HG03342 (cell line): ENCODE data around the gene C3orf18.

ENCODE experiments used
- ATAC-seq: cut with Tn5 transposase; IDR thresholded peaks from one replicate; pipeline ENCODE4 v1.9.1; 2021; ENCODE audit warnings: mild to moderate bottlenecking, moderate library complexity; ENCODE audit not compliant: unreplicated experiment

C3orf18 gene

DNA sequence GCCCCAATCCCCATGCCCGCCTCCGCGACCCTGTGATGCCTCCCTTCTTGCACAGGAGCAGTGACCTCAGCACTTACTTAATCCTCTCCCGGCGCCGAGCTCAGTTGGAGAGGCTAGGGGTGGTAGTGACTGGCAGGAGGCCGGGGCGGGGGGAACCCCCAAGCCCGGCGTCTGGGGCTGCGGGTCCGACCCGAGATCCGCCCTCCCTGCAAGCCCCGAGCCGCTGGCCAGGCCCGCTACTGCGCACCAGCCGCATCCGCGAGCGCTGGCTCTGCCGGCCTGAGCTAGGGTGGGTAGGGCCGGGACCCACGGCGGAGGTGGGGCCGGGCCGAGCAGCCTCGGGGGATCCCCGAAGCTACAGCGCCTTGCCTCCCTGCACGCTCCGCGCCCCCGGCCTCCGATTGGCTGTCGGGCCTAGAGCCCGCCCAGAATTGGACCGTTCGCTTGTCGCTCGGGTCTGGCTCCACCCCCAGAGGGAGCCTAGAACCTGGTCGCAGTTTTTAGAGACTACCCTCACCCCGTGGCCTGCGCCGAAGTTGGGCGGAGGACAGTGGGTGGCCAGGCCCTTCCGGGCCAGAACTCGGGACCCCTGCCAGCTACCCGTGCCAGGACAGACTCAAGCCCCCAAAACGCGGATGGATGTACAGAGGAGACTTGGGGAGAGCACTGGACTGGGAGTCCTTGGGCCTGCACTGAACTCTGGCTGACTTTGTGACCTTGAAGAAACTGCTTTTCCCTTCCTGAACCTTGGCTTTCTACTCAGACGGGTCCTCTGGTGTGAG, at the start of gene C3orf18:
Gene C3orf18, minus strand, starts transcription at position 362 of the 782 bp plus-strand sequence. CDS start 2,048 bp downstream, outside the sequence.
- ATAC-seq: peak; percentile 80

DNA sequence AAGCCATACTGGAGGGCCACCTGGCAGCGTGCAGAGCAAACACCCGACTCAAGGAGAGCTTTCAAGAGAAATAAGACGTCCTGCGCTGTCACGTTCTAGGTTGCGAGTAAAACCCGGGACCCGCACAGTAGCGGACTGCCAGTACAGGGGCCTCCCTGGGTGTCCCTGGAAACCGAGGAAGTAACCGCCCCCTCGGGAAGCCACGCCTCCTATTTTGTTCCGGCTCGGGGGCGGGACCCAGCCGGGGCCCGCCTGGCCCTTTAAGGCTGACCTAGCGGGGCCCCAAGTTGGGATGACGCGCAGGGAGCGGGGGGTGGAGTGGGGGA, 49.2 kb upstream of the C3orf18 start:
- ATAC-seq: peak; percentile 63

GRCh38 chr3:50616003-50616769, 48.6 kb upstream of the C3orf18 start:
- peak; percentile 35 for ATAC-seq

GRCh38 chr3:50615190-50615589, 47.6 kb upstream of the C3orf18 start:
- no peak for ATAC-seq

DNA sequence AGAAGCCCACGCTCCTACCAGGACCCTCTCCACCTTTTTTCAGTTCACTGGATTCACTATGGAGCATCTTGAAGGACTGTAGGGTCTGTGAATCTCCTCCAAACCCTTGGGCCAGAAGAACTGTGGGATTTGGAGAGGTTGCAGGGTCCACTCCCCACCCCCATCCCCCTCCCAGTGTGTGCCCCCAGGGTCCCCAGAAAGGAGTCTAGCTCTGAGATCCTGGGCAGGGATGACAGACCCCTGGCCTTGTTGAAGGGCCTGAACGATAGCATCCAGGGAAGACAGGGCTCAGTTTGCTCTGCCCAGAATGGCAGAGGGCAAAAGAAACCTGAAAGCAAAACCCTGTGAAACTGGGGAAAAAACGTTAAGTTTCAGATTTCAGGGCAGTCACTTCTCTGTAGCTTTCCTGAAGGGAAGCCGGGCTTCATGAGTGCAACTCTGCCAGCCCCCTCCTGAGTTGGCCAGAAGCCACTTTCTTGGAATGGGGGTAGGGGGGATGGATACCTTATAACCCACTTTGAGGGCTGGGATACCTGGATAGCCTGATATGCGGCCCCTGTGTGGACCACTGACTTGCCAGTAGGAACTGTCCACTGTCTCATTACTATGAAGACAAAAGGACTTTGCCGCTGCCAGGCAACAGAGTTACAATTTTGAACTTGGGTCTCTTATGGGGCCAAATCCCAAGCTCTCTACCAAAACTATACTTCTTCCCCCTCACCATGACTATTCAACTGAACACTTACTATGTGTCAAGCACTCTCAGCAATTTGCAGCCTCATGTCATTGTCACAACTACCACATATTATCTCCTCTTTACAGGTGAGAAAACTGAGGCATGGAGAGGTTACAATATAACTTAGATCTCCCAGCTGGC, 45.7 kb upstream of the C3orf18 start:
- no peak for ATAC-seq

- no peak for ATAC-seq
These were observed 44.8 kb upstream of the C3orf18 start for GRCh38 chr3:50612234-50612882.

DNA sequence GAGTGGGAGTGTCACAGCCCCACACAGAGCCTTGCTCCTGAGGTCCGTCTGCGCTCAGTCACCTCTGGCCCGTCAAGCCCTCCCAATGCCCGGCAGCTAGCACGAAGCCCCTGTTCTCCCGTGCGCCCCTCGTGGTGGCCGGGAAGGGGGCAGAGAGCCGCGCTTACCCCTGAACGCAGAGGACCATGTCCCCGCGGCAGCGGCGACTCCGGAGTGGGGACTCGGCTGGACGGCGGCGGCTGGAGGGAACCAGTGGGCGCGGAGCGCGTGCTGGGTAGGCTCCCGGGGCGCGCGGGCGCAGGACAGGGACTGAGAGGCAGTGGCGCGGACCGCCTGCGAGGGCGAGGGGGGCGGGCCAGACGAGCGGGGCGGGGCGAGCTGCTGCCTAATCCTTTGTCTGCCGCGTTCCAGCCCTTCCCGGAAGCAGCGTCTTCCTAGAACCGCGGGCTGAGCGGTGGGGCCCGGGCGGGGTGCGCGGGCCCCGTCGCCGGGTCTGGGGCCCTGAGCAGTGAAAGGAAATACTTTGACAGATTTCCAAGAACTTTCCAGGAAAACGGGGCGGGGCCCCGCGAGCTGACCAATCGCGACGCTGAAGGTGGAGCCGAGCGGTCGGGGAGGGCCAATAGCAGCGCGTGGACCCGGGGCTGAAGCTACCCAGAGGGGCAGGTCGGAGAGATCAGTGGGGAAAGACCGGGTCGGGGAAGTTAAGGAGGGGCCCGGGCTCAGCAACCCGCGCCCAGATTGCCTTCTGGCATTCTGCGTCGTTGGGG, 44.1 kb upstream of the C3orf18 start, which contains the start of gene CISH:
Gene CISH, minus strand, starts transcription at position 311 of the 770 bp plus-strand sequence. Its CDS starts 124 bp downstream, at position 187.
- ATAC-seq: peak; percentile 69

DNA sequence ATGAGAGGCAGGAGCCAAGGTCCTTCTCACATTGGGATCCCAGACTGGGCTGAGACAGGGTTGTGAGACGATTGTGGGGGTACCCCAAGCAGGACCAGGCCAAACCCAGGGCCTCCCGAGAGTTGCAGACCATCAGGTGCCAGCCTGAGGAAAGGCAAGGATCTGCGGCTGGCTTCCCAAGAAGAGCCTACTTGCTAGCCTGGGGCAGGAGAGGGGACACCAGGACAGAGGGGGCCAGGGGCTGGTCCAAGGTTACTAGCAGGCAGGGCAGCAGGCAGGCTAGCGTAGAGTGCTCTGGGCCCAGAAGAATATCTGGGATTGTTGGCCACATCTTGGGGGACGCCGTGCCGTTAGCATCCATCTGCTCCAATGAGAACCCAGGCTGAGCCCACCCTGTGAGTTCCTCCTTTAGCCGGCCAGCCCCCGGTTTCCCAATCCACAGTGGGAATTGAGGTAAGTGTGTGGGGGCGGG, 43.5 kb upstream of the C3orf18 start:
- no peak for ATAC-seq

GRCh38 chr3:50610181-50610971, 42.8 kb upstream of the C3orf18 start:
- no peak for ATAC-seq

DNA sequence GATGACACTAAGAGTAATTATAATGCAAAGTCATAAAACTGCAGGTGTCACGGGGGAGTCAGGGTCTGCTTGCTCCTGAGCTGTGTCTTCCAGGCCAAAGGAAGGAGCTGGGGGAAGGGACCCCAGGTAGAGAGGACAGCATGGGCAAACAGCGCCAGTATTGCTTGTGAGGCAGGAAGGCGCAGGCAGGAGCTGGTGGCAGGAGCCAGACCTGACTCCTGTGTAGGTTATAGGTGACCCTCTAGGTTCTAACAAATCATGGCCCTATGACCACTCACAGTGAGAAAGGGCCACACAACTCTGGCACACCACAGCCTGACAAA, 42.2 kb upstream of the C3orf18 start:
- no peak for ATAC-seq

- no peak for ATAC-seq
These were observed 41.7 kb upstream of the C3orf18 start for GRCh38 chr3:50609071-50609762.

- ATAC-seq: no peak
These were observed 40.7 kb upstream of the C3orf18 start for GRCh38 chr3:50608278-50608677.

DNA sequence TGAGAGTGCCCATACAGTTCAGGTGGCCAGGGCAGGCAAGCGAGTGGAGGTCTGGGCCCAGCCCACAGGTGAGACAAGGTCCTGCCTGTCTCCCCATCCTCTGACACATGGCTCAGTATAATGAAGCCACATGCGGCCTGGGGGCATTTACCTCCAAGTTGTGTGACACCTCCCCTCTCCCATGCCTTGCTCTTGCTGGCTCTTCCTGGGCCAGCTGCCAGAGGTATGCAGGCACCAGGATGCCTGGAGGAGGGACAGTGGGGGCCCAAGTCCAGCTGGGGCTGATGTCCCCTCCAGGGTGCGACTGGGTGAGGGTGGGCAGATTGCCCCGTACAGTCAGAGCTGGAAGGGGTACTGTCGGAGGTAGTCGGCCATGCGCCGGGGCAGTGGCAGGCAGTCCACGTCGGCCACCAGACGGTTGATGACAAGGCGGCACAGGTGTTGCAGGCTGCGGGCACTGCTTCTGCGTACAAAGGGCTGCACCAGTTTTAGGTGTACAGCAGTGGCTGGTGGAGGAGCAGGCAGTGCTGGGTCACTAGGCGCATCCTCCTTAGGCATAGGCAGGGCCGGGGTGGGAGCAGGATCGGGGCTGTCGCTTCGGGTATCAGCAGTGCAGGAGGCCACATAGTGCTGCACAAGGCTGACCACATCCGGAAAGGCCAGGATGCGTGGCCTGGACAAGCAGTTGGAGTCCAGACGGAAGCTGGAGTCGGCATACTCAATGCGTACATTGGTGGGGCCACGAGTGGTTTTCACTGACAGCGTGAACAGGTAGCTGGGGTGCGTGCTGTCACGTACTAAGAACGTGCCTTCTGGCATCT, 39.9 kb upstream of the C3orf18 start:
- no peak for ATAC-seq

GRCh38 chr3:50606596-50606995, 39.0 kb upstream of the C3orf18 start:
- no peak for ATAC-seq

GRCh38 chr3:50605901-50606326, 38.4 kb upstream of the C3orf18 start:
- no peak for ATAC-seq

- ATAC-seq: no peak
These were observed 37.4 kb upstream of the C3orf18 start for GRCh38 chr3:50604628-50605588.
